ENCODE results near the gene ROBO1.

ROBO1 gene

DNA sequence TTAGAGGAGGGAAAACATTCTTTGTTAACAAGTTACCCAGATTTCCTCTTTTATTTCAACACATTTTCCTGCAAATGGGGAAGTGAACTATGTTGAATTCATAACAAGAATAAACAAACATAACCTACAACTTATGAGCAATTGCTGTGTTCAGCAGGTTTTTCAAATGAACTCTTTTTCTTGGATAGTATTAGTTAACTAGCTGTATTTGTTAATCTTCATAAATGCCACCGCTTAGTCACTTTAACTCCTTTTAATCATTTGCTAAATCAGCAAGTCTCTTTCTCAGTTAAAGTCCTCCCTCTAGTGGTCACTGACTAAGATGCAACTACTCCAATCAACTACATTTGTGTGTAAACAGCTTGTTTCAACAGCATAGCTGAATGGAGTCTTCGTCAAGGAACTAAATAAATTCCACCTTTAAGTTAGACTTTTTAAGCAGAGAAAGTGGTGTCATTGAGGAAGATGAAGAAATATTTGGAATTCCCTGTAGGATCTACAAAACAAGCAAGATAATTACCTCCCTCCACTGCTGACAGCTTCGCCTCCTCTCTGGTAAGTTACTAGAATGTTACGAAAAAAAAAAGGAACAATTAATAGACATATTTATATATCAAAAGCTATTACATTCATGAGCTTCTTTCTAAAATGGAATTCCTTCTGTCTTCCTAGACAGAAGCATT lies 1122.0 kb downstream of the ROBO1 start:
- peak; percentile 61 for DNase-seq

DNA sequence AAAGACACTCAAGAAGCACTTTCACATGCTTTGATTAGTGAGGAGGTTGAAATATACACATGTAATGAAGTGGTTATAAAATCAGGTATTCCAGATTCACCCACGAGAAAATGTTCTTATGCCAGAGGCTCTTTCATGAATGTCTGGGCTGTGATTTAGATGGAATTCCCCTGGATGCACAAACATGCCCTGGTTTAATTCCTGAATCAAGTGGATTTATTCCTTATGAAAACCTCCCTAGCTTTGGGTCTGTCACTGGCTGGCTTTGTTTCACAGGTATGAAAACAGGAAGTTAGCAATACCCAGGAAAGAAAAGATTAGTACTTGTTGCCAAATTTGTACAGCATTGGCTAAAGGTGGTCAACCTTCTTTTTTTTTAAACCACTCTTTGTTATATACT lies 1123.0 kb downstream of the ROBO1 start:
- no peak for DNase-seq

DNA sequence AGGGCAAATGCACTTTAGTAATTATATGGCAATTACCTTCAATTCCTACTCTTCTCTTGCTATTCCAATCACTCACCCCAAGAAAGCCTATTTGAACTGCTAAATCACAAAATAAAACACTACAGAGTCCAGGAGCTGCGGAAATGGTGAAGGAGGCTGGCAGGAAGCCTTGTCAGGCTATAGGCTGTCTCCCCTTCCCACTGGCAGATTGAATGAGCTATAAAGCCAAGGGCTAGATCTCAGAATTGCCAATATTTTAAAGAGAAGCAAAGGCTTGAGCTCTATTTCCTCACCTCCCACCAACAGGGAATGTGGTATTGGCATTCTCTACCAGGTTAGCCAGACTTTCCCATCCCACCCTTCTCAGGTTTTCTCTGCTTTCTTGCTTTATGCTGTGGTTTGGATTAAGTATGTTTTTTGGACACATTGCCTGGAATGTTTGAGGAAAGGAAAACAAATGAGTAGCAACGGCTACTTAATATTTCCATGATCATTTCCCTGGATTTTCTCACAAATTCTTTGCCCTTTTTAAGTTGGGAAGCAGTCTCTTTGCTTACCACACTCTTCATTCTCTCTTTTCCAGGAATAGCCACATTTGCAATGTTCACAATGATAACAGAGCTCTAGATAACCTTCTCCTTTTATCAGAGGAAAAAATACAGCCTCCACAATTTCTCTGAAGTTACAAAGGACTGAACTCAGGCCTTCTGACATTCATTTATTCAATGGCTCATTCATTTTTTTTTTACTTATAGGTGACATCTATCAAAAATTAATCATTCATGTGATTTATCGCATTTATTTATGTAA lies 1125.4 kb downstream of the ROBO1 start:
- no peak for DNase-seq

DNA sequence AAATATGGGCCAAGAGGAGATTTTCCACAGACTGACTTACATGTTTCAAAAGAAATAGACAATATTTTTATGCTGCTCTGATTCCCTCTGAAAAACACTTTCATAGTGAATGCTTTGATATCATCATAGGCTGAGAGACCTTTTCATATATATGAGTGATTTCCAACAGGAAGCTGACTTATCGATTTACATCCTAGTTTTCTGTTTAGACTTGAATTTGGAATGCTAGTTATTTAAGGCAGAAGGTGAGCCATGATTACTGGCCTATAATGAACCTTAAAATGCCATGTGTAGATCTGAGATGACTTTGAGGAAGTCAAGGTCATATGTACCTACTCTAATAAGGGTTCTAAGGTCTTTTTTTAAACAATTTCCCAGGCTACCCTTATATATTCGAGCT lies 1126.1 kb downstream of the ROBO1 start:
- DNase-seq = no peak

DNA sequence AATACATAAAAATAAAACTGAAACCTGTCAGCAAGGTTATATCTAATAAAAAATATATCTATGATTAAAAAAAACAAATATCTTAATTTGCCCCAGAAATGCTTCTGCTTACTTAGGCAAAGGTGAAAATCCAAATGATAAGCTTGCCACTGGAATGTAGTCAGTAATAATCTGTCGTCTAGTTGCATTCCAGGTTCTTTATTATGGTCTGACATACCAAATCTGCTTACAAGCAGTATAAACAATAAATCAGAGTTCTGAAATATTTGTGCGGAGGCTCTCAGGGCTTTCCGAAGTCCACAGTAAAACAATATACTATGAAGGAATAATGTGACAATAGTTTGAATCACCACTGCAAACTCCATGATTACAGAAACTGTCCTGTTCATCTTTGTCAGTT lies 1133.5 kb downstream of the ROBO1 start:
- DNase-seq = no peak

DNA sequence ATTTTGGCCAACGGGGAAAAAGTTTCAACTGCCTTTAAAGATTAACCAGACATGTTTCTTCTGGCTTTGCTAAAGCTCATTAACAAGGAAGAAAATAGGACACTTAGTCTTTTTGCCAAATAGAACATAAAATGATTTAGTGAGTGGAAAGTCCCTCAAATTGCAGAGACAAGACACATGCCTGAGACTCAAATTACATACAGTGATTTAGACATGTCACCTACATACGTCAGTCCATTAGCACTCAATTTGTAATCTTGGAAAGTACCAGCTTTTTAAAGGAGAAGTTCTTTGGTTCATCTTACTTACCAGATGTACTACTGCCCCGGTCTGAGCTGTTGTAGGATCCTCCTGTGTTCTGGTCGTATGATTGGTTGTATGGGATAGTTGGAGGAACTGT lies 1134.2 kb downstream of the ROBO1 start:
- DNase-seq = no peak

DNA sequence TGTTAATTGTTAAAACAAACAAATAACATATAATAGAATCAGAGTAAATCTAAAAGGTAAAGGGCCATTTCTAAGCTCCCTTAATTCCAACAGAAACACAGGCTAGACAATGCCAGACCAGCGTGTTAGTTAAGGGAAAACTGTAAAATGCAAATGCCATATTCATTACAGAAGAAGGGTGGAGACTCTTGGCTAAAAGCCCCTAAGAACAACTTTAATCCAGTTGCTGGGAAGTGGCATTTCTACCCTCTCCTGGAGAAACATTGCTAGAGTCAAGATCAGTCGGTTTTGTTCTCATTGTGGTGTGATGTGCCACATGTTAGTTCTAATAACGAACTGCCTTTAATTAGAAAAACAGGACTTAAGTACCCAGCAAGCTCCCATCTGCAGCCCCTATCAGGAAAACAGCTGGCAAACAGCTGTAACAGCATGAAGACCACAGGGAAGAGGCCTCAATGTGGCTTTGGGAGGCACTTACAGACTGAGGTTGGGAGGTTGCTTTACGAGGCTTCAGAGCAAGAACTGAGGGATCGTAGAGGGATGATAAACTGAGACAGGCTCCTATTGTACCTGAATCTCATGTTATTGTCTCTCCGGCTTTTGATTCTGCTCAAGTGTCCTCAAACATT lies 1134.8 kb downstream of the ROBO1 start:
- no peak for DNase-seq

DNA sequence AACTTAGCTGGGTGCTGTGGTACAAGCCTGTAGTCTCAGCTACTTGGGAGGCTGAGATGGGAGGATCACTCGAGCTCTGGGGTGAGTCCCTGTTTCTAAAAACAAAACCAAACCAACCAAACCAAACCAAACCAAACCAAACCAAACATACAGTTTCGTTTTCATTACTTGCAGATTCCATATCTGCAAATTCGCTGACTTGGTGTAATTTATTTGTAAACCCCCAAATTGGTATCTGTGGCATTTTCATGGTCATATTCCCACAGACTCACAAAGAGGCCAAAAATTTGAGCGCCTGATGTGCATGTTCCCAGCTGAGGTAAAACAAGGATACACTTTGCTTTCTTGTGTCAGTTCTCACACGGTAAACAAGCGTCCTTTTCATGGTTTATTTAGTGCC lies 1138.3 kb downstream of the ROBO1 start:
- no peak for DNase-seq

DNA sequence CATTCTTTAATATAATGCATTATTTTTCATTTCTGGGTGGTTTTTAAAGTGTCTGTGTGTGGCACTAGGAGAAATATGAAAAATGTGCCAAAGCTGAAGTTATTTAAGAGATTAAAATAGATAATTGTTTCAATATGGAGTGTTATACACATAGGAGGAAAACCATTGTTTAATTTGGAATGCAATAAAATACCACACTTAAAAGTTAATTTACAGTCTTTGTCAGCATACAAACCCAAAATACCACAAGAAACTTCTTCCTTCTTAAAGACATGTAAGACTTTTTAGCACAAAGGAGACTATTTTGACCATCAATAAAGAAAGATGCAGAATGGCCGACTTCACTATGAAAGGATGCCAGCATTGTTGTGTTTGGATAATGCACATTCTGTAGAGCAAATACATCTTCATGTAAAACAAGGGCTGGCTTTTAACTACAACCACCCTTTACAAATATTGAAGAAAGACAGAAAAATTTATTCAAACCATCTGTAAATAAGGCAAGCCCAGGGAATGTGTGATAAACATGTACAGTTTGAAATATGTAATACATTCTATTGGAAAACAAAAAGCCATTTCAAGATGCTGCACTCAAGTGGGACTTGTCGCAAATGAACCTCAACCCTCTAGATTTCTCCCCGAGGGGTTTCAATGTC lies 1146.6 kb downstream of the ROBO1 start:
- no peak for DNase-seq

DNA sequence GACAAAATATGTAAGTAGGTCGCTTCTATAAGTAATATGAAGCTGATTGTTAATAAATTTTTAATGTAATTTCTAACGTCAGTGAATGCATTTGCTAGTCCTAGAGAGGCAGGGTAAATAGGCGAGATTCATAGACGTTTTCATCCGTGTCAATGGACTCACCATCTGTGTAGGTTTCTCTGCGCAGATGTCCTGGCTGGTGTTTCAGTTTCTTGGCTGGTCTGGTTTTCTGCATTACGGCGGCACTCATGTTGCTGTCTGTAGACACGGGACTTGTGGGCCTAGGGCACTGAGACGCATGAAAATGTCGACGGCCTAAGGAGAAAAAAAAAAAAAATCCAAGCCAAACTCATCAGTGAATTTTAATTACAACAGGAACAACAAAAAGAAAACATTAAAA lies 1153.3 kb downstream of the ROBO1 start:
- DNase-seq = no peak

DNA sequence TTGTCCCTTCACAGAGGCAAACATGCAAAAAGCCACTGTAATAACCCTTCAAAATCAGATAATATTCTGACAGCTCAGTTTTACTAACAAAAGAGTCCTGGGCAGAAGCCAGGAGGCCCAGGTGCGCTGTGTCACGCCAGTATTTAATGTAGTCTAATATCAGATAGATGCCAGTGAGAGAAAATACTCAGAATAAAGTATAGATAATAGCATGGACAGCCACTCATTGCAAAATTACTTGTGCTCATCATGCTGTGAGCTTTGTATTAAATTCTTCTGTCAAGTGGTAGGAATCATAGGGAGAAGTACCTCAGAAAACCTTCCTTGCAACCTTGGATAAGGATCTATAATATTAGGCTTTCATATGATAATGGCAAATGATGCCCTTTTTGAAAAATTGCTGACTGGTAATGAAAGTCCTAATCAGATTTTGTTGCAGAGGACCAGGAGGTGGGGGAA lies 1154.3 kb downstream of the ROBO1 start:
- DNase-seq = no peak

DNA sequence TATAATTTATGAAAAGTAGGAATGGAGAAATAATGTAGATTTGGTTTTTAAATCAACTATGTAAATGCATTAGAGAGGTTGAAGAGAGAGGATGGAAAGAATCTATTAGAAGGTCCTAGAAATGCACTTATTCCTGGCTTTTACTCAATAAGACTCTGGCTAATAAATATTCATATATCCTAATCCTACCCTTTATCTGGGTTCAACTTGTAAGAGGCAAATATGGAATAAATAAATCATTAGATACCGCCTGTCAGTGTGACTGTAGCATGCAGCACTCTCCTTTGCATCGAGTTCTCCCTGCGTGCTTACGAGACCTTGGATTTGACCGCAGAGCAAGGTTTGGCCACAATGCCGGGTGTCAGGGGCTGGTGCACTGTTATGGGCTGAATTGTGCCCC lies 1156.5 kb downstream of the ROBO1 start:
- no peak for DNase-seq

DNA sequence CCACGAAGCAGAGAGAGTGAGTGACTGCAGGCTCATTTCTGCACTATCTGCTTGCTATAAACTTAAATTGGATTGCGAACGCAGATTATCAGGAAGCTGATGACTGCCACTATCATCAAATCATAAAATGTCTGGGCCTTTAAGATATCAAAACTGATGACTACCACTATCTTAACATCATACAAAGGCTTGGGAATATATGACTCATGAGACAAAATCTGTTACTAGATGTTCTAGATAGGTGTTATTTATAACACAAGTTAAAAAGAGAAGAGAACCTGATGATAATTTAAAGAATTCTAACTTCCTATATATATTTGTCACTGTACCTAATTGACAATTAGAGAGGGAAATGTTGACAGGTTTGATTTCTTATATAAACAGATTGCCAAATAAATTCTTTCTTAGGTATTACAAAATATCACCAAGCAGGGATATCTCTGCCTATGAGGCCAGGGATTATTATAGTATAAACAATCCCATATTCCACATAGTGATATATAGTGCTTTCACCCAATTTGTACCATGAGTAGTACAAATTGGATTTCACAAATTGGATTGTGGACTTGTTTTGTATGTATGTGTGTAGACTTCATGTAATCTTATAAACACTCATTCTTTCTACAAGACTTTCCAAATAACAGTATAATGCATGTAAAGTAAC lies 1157.2 kb downstream of the ROBO1 start:
- DNase-seq = no peak

DNA sequence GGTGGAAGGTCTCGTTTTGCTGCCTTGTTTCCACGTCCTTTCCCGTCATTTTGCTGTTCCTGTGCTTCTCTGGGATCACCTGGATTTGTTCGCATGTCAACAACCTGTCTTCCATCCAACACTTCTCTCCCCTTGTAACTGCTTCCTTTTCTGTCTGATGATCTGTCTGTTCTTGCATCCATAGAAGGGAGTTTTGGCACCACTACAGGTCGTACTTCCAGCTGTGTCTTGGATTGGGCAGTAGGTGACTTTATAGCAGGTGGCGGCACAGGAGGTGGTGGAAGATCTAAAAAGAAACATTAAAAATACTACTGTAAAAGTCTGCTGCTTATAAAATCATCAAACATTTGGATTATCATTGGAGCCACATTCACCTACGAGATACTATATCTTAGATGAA lies 1161.0 kb downstream of the ROBO1 start:
- DNase-seq = no peak

DNA sequence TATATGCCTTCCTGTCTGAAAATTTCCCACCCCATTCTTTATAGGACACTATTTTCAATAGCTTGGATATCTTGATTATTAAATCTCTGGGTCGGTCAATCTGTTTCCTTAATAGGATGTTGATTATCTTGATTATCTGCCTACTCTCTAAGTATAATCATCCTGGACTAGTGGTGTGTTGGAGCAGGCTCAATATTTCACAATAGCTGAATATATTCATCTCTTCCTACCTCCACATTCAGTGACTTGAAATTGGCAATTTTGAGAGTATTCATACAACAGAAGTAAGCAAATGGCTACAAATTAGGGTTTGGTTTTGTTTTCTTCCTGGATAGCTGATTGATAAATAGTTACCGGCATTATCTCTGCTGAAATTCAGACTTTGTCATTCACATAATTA lies 1162.6 kb downstream of the ROBO1 start:
- DNase-seq = no peak

DNA sequence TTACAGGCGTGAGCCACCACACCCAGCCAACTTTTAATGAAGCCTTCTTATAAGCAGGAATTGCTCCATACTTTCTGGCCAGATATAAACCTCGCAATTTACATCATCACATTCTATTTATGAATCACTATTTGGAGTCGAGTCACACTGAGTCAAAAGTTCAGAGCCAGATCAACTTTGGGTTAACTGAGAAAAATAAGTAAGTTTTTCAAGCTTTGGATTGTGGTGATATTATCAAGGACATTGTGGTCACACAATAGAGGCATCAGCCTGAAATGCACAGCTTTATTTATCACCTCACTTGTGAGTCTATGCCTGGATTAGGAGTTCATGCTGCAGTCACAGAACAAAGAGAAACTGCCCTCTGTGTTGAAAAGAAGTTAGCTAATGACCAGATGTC lies 1163.5 kb downstream of the ROBO1 start:
- DNase-seq = no peak

DNA sequence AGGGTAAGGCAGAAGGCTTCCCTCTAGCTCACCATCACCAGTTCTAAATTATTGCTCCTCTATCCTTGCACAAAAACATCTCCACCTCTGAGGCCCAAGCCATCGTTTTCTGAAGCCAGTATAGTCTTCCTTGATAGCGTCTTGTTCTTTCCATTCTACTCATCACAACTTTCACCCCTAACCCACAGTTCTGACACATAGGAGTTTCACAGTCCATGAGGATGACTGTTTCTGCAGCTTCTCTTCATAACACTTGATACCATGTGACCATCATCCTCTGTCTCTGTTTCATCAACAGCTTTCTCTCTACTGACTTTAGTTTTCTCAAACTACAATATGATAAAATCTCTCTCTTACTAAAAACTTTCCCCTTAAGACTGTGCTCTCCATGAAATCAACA lies 1166.5 kb downstream of the ROBO1 start:
- DNase-seq = no peak

DNA sequence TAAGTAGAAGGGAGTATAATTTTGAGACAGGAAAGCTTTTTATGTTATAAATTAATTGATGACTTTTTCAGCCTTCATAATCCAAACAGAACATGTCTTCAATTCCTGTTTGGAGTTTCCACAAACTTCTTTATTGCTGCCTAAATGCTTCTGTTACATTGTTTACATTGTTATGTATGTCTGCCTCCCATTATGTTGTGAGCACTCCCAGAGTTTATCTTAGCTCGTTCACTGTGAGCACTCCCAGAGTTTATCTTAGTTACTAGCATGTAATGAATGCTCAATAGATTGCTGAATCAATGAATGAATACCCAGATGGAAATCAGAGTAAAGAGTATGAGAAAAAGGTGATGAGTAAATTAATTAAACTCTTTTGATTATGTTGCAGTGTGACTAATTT lies 1178.0 kb downstream of the ROBO1 start:
- peak; percentile 29 for DNase-seq

DNA sequence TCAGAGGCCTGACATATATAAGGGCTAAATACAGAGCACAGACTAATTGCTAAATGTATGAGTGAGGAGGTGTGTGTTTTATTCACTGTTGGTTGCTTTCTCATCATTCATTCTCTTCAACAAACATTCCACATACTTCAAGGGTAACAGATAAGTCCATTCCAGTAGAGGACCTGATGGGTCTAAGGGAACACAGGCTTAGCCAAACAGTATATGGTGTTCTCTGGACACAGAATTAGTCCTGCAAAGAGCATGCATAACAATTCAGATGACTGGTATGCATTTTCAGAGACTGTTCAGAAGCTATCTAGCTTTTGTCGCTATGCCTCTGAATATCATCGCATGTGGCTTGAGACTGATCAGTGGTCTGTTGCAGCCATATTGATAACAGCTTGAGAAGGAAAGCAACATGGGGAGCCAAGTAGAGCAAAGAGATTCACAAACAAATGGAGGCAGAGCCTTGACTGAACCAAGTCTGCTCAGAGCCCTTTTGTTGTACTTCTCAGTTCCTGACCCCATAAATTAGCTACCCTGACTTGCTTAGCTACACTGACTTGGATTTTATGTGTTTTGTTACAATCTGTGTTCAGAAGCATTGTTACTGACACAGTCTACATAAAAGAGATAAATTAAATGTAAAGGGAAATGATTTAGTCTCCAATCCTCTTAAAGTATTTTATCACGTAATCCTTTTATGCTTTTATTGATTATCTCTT lies 1178.7 kb downstream of the ROBO1 start:
- no peak for DNase-seq

DNA sequence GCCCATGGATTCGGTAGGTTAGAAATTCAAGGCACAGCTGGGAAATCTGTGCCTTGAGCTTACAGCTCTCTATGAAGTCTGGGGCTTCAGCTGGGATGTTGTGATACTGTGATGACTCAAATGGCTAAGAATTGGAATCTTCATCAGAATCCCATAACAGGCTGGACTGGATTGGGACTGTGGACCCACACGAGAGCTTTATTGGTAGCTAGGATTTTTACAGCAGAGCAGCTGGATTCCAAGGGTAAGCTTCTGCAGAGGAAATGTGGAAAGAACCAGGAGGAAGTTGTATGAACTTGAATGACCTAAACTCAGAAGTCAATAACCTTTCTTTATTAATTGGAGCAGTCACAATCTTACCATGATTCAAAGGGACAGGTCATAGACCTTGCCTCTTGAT lies 1187.1 kb downstream of the ROBO1 start:
- no peak for DNase-seq

DNA sequence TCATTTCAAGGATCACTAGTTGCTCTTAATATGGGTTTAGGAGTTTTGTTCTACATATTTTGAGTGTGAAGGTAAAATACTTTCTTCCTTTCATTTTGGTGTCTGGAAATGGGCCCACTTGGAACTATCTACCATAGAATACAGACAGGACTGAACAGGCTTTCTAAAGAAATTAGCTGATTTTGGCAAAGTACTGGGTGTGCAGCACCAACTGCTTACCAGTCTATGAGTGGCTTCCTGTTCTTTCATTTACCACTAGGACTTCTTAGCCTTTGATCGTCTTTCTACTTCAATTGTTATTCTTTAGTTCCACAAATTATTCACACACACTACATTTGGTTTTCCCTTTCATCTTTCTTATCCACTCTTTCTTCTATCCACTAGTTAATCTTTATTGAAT lies 1196.3 kb downstream of the ROBO1 start:
- DNase-seq = no peak

DNA sequence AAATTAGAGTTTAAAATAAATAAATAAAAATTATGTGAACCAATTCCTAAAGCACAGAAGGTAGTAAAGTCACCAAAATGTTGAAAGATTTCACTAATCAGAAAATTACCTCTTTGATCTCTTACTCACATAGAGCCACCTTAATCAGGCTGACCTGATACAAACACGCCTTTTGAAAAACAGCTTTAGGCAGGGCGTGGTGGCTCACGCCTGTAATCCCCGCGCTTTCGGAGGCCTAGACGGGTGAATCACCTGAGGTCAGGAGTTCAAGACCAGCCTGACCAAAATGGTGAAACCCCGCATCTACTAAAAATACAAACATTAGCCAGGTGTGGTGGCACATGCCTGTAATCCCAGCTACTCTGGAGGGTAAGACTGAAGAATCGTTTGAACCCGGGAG lies 1197.3 kb downstream of the ROBO1 start:
- no peak for DNase-seq

Data from NCI-H345 (cell line).